Epithelial cell of esophagus (primary cell): ENCODE measurements around the gene TIMM10B.
A peak's percentile ranks its signal among the peaks of the same experiment; 100 is the strongest.

ENCODE experiments used
- DNase-seq: peaks from one replicate; pipeline ENCODE4 v3.0.0; 2010; ENCODE audit warnings: low read depth
- H3K4me3 ChIP-seq: 2 replicates; pipeline ENCODE4 v1.5.1; 2011; ENCODE audit warnings: mild to moderate bottlenecking, low read length, control low read depth
- CTCF ChIP-seq: IDR thresholded peaks from 2 replicates; pipeline ENCODE4 v1.5.1; 2011; ENCODE audit warnings: low read depth, mild to moderate bottlenecking, low read length, control low read depth, inconsistent platforms; ENCODE audit not compliant: insufficient read depth; ENCODE audit errors: missing control alignments

Gene TIMM10B

GRCh38 chr11:6529266-6529665, 48.0 kb downstream of the TIMM10B start:
- no peak overlapping the region for H3K4me3 ChIP-seq
- no peak for TF ChIP-seq CTCF
- DNase-seq = no peak

GRCh38 chr11:6530848-6531247, 49.5 kb downstream of the TIMM10B start:
- DNase-seq = peak; percentile 23
- no peak overlapping the region for H3K4me3 ChIP-seq
- no peak for TF ChIP-seq CTCF

- DNase-seq = peak; percentile 58
Measured at GRCh38 chr11:6531267-6531752, 50.0 kb downstream of the TIMM10B start.

More at GRCh38 chr11:6531267-6531752, 50.0 kb downstream of the TIMM10B start:
- H3K4me3 ChIP-seq = no peak overlapping the region
- TF ChIP-seq CTCF = peak; percentile 94
